Dermis blood vessel endothelial cell (primary cell): Measurements from ENCODE around the gene GNRH2. TPM values are rescaled to one million over a fixed set of nuclear protein-coding genes. Genes with fewer than 3 reads are reported as not detected.
"Not testable (repeated sequence)": the region's sequence is repeated elsewhere in the genome, so short reads cannot be mapped to it uniquely, and the experiment has no call there.

ENCODE experiments used
- DNase-seq: peaks from one replicate; pipeline ENCODE4 v3.0.0; 2010
- total RNA-seq: library from RNA; depleted of rRNA; stranded (reverse); fragments of >200 nt; gene quantifications from 2 replicates; pipeline ENCODE4 v1.2.3, GENCODE V29; 2014

Gene GNRH2, protein sequence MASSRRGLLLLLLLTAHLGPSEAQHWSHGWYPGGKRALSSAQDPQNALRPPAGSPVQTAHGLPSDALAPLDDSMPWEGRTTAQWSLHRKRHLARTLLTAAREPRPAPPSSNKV
- total RNA-seq: not detected in 2 replicates

DNA sequence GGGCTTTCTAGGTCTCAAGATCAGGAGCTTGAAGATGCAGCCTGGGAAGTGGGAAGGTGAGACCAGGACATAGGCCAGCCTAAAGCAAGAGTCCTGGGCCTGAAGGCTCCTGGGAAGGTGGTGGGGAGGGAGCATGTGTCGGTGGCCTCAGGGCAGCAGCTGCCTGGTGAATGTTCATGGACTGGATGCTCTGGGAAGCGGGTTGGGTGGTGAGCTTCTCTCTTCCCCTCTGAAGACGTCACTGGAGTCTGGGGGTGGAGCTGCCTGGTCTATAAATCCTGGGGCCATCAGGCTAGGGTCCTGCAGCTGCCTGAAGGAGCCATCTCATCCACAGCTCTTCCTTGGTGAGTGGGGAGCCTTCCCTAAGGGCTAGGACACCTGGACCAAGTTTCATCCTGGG is at the start of gene GNRH2:
Gene GNRH2 (plus strand): TSS at position 301 of the 400 bp plus-strand sequence. CDS start 793 bp downstream, outside the sequence.
- DNase-seq: no peak

DNA sequence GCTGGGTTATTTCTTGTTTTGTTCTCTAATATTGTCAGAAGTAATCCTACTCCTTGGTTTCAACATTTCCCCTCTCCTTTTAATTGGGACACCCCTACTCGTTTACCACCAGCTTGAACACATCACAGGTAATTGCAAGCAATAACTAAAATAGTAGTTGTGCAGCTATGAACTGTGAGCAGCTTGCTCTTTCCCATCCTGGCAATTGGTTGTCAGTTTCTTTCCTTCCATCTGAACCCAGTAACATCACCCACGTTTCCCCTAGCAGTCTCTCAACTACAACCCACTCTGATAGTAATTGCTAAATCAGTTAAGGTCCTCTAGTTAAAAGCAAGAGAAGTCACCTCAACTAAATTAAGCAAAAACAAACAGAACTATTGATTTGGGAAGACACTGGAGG is 47.6 kb upstream of the GNRH2 start:
- no peak for DNase-seq

DNA sequence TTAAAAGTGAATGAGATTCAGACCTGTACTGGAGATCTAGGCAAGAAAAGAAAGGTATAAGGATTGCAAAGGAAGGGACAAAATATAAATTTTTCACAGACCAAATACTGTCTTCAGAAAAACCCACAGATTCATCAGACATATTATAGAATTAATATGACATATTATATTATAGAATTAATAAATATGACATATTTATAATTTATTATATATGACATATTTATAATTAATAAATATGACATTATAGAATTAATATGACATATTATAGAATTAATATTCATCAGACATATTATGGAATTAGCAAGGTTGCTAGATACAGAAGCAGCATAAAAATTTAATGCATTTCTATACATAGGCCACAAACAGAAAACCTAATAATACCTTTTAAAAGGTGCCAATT is 44.7 kb upstream of the GNRH2 start:
- no peak for DNase-seq

DNA sequence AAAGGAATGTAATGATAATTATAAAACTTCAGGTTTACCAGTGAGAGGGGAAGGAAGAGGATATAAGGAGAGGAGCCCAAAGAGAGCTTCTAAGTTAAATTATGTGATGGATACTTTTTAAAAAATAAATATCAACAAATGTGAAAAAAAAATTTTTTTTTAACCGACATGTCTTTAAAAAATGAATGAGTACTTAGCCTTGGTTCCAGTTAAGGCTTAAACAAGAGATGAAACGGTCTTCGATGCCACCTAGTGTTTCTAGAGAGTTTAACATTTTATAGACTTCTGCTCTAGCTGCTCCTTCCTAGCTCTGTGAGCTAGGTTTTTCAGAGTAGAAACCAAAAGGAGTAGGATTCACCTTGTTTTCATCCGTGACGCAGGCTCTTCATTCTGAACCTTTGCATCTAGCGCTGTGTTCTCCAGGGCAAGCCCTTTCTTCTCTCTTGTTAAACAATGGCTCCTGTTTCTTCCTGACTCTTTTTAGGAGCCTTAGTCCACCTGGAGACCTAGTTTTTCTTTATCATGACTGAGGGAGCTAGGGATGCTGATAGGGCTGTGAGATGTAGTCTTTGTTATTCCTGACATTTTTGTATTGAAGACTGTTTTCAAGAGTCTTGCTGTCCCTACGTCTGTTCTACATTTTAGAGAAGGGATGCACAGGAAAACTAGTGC is 42.4 kb upstream of the GNRH2 start:
- DNase-seq: peak; percentile 86

DNA sequence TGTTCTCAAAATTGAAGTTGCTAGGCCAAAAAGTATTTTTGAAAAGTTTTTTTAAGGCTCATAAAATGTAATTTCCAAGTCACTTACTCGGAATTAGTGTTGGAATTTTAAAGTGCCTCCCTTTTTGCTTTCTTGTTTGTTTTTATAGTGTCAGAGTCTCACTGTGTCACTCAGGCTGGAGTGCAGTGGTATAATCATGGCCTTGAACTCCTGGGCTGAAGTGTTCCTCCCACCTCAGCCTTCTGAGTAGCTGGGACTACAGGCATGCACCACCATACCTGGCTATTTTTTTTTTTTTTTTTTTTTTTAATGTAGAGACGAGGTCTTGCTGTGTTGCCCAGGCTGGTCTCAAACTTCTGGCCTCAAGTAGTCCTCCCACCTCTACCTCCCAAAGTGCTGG is 40.0 kb upstream of the GNRH2 start:
- no peak for DNase-seq

DNA sequence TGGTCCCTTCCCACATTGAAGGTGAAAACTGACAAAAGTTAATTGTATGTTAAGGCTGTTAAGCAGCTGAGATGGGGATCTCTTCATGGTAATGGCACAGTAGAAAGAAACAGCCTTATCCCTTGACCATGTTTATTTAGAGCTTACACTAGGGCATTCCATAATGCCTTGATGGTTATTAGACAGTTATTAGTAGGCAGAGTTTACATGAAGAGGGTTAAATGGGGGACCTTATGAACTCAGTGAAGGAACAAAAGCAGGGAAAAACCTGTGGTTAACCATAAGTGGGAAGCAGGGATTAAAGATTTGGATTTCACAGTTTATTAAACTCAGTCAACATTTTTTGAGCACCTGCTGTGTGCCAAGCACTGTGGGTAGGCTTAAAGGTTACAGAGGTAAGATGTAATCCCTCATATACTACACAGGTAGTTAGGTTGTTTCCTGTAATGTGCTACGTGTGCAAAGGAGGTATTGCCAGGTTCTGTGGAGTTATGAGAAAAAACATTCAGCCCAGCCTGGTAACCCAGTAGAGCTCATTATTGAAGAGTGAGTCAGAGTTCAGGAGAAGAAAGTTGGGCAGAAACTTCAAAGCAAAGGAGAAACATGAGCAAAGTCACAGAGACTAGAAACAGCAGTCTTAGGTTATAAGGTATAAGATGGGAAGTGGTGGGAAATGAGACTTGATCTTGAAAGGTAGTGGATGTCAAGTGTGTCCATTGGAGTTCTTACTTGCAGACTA is 32.3 kb upstream of the GNRH2 start:
- no peak for DNase-seq

DNA sequence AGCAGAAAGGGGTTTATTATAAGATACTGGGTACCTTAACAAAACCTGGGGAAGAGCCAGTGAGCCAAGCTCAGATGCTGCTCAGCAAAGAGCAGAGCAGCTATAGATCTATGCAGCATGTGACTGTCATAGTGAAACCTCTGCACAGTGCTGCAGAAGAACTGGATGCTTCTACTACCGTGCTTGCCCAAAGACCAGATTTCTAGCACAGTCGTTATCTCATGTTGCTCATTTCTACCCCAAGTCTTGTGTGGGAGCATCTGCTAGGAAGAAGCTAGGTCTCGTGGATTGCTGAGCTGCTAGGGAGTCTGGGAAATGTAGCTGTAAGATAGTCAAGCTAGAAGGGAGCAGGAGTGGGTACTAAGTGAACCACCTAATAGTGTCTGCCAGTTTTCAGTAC is 31.7 kb upstream of the GNRH2 start:
- DNase-seq: no peak

DNA sequence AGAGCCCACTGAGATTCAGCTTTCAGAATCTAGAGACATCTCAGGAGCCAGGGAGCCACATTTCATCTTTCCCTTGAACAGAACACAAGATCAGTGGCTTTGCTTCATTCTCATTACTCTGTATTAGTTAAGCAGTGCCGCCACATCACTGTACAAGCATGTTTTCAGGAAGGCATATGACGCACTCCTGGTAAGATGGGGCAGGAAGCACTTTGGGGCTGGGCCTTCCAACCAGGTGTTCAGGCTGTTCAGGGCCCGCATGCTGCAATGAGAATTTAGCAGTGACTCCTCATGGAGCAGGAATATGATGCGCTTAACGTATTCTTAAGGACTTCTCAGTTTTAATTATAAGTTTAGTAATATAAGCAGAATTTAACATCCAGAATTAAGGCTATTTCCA is 29.7 kb upstream of the GNRH2 start:
- no peak for DNase-seq

DNA sequence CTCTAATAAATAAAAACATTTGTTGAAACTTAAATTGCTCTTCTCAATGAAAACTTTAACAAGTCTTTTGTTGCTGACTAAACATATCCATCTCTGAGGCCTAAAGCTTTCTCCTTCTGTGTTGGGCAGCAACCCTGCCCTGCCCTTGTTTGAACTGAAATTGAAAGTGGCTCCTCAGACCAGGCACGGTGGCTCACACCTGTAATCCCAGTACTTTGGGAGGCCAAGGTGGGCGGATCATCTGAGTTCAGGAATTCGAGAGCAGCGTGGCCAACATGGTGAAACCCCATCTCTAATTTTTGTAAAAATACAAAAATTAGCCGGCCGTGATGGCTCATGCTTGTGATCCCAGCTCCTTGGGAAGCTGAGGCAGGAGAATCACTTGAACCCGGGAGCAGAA is 29.2 kb upstream of the GNRH2 start:
- no peak for DNase-seq

DNA sequence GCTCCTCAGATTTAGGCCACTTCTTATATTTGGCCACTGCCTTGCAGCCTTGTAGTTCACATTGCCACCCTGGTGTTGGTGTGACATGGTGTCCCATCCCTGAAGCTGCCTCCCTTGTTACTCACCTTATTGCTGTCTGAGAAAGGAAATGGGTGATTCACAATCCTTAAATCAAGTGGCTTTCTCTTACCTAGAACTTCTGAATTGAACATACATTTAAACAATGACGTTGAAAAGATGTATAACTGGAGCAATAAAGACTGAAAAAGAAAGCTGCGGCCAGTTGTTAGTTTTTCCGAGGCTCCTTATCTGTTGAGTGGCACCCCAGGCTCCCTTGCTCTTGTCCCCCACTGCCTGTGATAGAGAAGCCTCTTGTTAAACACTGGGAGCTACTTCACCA is 28.8 kb upstream of the GNRH2 start:
- DNase-seq: no peak

DNA sequence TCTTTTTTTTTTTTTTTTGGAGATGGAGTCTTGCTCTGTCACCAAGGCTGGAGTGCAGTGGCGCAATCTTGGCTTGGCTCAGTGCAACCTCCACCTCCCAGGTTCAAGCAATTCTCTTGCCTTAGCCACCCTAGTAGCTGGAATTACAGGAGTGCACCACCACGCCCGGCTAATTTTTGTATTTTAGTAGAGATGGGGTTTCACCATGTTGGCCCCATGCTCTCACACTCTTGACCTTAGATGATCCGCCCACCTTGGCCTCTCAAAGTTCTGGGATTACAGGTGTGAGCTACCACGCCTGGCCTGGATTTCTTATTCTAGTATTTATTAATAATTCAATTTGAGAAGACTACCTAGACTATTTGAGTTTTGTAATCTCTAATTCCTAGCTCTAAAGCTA is 28.1 kb upstream of the GNRH2 start:
- not testable (repeated sequence) for DNase-seq

DNA sequence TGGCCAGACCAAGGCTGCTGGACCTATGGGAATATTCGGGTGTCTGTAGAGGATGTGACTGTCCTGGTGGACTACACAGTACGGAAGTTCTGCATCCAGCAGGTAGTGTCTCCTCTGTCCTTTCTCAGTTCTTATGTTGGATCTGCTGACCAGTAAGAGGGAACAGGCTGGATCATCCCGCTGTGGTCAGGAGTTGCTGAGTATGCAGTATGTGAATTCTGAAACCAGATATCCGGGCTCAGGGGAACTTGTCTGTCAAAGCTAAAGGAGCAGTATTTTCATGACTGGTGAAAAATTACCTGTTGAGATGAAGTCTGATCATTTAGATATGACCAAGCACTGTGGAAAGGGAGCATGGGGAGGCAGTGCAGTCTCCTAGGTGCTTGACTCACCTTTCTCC is 22.1 kb upstream of the GNRH2 start:
- no peak for DNase-seq

DNA sequence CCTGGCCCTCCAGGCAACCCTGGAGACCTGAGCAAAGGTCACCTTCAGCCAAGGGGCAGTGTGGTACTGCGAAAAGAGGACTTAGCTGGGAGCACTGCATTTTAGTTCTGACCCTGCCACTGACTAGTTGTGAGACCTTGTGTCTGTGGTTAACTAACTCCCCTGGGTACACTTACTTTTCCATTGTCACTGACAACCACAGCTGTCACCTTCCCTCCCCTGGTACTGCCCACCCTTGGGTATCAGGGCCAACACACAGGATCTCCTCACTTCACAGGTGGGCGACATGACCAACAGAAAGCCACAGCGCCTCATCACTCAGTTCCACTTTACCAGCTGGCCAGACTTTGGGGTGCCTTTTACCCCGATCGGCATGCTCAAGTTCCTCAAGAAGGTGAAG is 21.6 kb upstream of the GNRH2 start:
- no peak for DNase-seq

DNA sequence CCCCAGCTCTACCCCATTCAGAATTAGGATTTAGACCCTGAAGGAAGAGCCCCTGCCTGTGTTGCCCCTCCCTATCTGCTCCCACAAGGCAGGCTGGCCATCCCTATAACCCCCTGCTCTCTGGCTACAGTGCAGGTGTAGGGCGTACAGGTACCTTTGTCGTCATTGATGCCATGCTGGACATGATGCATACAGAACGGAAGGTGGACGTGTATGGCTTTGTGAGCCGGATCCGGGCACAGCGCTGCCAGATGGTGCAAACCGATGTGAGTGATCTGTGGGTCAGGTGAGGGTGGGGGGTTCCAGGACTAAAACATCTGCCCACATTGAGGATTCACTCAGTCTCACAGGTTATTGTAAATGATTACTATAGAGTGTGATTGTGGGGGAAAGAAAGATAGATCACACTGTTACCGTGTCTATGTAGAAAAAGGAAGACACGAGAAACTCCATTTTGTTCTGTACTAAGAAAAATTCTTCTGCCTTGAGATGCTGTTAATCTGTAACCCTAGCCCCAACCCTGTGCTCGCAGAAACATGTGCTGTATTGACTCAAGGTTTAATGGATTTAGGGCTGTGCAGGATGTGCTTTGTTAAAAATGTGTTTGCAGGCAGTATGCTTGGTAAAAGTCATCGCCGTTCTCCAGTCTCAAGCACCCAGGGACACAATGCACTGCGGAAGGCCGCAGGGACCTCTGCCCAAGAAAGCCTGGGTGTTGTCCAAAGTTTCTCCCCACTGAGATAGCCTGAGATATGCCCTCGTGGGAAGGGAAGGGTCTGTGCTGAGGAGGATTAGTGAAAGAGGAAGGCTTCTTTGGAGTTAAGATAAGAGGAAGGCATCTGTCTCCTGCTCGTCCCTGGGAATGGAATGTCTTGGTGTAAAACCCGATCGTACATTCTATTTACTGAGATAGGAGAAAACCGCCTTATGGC is 20.6 kb upstream of the GNRH2 start:
- not testable (repeated sequence) for DNase-seq

DNA sequence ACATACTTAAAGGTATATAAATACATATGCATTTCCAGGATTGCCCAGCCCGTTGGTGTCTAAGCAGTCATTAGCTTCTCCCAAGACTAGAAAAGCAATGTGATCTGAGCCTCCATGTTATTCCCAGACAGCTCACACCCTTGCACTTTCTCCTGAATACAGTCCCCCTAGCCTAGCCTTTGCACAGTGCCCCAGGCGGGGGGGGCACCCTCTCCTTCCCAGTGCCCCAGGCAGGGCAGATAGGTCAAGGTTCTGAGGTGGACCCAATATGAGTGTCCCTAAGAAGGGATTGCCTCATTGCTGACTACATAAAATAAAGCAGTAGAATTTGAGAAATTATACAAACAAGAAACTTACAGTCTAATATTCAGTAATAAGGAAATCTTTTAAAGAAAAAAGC is 15.4 kb upstream of the GNRH2 start:
- DNase-seq: no peak

DNA sequence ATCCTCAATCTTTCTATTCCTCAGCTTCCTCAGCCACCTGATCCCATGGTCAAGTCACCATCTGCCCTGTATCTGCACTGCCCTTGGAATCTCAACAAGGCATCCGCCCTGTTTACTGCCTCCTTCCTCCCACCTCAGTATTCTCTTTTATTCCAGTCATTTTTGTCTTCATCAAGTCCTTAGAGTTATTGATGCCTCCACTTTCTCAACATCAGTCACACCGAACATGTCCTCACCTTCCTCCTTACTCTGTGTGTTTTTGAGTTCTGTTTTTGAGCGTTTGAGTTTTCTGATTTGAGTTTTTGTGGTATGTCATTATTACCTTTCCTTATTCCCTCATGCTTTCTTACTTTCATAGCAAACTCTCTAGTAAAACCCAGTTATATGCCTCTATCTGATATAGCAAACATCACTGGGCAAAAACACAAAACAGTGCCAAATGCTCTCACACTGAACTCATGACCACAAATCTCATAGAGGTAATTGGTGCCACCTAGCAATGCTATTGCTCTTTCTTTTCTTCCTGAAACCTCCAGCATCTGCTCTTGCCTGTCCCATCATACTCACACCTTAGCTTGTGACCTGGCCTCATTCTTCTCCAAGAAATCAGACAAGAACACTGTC is 11.8 kb upstream of the GNRH2 start:
- DNase-seq: no peak

DNA sequence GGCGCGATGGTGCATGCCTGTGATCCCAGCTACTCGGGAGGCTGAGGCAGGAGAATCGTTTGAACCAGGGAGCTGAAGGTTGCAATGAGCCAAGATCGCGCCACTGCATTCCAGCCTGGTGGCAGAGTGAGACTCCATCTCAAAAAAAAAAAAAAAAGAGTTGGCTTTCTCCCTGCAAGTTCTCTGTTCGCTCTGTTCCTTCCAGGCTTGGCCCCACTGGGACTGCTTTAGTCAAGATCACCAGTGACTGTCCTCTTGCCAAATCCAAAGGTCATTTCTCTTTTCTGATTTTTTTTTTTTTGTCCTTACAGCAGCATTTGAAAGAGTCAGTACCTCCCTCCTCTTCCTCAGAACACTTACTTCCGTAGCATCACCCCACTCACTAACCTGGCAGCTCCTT is 10.8 kb upstream of the GNRH2 start:
- DNase-seq: no peak

DNA sequence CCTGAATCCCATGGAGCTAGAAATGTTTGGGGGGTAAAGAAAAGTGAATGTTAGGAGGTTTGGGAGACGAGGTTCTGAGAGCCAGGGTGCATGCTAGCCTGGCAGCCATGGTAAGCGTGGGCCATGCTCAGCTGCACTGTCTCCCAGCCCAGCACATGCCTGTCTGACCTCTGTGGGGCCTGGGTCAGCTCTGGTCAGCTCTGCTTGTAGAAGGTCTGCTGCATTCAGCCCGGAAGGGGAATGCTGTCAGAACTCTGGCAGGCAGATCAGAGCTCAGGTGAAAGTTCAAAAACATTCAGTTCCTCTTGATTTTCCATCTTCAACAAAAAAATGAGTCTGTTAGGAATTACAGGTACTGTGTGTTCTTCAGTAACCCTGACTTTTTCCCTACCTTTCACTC is 5.8 kb upstream of the GNRH2 start:
- DNase-seq: no peak

DNA sequence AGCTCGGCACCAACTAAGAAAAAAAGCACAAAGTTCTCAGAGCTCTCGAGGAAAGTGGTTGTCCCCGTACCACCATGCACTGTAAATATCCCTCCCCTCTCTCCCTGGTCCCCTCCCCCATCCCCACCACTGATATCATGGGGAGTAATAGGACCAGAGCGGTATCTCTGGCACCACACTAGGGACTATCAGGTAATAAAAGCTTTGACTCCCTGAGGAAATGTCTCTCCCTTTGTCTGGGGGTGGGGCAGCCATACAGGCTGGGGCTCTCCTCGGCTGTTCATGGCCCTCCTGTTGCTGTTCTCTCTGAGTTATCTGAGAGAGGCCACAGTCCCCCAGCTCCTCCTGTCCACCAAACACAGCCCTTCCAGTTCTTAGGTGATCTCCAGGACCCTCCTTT is 5.0 kb upstream of the GNRH2 start:
- no peak for DNase-seq

DNA sequence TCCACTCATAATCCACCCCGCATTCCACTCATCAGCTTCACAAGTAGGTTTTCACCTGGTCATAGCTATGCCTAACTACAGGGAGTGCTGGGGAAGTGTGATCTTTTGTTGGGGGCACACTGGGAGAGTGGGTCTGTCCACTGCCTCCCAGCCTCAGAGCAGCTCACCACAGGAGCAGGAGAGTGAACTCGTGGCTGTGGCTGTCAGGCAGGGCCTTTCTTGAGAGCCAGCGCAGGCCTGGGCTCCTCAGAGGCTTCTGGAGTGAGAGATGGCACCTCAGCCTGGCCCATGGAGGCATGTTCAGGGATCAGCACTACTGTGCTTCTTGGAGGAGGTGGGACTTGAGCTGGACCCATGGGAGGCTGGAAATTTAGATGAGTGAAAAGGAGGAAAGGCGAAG is 4.0 kb upstream of the GNRH2 start:
- DNase-seq: no peak

DNA sequence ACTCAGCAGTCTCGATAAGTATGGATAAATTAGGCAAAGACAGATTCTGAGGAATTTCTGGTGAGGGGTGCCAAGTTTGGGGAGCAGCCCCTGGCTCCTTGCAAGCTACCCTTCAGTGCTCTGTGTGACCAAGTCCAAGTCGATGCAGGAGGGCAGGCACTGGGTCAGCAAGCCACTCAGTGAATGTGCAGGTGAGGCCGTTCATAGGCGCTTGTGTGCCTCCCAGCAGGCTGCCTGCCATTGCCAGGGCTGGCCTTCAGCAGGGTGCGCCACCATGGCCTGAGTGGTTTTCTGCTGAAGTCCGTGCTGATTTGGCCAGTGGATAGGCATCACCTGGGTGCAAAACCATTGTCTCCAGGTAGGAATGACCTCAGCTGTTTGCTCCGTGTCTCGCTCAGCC is 3.3 kb upstream of the GNRH2 start:
- no peak for DNase-seq

DNA sequence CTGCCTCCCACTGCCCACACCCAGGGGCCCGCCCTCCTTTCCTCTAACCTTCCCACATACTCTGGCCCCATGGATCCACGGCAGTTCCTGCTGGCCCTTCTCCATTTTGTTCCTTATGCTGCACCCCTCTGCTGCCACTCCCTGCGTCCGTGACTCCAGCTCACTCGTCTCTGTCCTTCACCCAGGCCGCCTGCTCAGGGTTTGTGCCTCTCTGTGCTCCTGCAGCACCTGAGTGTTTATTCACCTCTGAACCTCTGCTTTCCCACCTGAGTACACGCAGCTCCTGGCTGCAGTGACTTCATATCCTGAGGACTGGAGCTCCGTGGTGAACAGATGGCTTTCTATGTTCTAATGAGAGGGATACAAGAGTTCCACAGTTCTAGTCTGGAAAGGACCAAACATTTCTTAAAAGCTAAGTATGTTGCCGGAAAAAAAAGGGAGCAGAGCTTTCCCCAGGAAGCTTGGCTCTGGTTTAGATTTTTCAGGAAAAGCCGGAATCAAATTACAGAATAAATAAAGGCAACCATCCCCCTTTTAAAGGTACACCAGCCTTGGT is 1.5 kb upstream of the GNRH2 start:
- peak; percentile 36 for DNase-seq
